HG03354 (cell line): ENCODE measurements around the gene USF3.

Source experiments
- ATAC-seq: cut with Tn5 transposase; IDR thresholded peaks from one replicate; pipeline ENCODE4 v1.9.1; 2021; ENCODE audit warnings: mild to moderate bottlenecking; ENCODE audit not compliant: unreplicated experiment, poor library complexity, severe bottlenecking

USF3 gene

GRCh38 chr3:113625834-113626233 is 70.6 kb downstream of the USF3 start:
- ATAC-seq = no peak

GRCh38 chr3:113623811-113624210 is 72.6 kb downstream of the USF3 start:
- no peak for ATAC-seq

DNA sequence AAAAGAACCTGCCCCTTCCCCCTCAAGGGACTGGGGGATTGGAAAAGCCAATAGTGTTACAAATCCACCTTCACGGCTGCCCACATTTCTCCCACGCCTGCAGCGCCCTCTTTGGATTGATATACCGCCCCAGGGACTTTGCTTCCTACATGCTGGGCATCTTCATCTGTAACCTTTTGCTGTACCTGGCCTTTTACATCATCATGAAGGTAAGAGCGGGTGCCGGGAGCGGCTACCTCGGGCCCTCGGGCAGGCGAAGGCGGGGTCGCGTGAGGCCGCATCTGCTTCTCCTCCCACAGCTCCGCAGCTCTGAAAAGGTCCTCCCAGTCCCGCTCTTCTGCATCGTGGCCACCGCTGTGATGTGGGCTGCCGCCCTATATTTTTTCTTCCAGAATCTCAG is 73.1 kb downstream of the USF3 start:
- no peak for ATAC-seq

- ATAC-seq = no peak
Measured at GRCh38 chr3:113620091-113620490, 76.4 kb downstream of the USF3 start.

DNA sequence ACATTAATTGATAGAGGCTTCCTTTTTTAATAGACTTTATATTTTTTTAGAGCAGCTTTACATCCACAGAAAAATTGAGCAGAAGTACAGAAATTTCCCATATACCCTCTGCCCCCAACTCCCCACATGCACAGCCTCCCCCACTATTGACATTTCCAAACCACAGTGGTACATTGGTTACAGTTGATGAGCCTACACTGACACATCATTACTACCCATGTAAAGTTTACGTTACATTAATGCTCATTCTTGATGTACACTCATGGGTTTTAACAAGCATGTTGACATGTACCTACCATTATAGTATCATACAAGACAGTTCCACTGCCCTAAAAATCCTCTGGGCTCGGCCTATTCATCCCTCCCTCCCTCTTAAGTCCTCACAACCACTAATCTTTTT is 78.7 kb downstream of the USF3 start:
- ATAC-seq = no peak

DNA sequence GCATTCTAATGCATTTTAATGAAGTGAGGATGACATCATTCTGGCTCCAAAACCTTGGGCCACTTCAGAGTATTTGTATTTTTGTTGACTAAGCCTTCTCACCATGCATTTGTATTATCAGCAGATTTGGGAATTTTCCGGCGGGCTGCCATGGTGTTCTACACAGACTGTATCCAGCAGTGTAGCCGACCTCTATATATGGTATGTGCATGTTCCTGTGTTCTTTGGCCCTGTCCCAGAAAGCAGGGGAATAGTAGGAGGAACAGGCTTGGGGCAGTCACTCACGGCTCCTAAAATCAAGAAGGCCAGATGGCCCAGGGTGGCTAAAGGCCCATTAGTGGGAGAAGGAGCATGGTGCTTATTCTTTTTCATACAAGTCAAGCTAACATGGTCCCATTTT is 80.5 kb downstream of the USF3 start:
- no peak for ATAC-seq

DNA sequence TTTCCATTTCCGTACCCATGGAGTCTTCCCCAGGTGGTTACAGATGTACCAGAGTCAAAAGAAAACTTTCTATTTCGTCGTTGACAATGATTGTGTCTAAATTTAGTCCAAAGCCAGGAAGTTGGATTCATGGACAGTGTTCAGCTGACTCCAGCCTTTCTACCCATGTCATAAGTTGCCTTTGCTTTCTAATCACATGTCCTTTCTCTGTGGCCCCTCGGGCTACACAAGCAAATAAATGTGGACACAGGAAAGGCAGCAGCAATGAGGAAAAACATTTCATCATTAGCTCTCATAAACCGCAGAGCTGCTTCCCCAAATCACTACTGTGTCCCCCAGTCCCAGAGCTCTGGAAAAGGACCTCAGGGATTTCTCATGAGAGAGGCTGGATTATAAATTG is 82.0 kb downstream of the USF3 start:
- no peak for ATAC-seq

DNA sequence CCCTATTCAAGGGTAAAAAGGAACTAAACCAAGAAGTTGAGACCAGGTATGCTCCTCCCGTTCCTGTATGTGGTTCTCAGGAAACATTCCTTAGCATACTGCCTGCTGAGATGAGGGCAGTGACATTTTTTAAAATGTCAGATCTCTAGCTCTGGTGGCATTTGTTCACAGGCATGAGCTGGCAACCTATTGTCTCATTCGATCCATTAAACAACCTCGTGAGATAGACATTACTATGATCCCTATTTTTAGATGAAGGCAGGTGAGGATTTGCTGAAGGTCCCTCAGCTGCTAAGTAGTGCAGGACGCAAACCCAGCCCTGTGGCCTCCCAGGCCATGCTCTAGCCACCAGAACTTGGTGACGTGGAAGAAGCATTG is 89.2 kb downstream of the USF3 start:
- ATAC-seq = peak; percentile 15

DNA sequence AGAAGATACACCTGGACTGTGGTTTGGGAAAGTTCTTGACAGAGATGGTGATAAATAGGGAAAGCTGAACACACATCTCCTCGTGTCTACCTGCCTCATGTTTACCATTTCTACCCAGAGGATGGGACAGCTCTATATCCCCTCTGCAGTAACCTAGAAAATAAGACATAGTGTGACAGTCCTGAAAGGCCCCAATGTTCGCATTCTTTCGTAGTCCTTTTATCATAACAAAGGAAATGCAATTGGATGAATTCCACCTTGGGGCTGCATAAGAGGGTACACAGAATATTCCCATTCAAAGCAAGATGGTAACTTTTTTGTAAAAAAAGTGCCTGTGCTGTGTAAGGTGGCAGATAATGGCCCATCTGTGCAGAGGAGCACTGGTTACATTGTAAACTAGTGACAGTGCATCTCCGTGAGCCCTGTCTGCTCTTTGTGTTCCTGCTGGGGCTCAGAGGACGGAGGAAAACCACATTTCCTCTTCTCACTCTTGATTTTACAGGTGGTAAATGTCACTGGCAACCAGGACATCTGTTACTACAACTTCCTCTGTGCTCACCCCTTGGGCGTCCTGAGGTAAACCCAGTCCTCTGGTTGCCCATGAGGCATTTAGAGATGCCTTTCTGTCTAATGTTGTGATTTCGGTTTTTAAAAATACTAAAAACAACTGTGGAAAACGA is 89.8 kb downstream of the USF3 start:
- ATAC-seq = peak; percentile 99

DNA sequence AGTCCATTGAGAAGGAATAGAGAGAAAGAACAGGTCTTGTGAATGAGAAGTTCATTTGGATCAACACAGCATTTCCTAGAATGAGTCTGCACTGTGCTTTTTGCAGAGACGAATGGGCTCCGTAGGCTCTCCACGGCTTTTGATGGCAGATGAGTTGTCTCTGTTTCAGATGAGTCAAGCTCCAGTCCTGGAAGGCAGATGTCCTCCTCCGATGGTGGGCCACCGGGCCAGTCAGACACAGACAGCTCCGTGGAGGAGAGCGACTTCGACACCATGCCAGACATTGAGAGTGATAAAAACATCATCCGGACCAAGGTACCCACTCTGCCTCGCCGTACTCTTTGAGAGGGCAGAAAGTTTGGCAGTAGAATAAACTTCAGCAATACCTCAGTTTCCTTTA is 93.6 kb downstream of the USF3 start:
- no peak for ATAC-seq

- no peak for ATAC-seq
Measured at GRCh38 chr3:113602256-113602655, 94.2 kb downstream of the USF3 start.

- ATAC-seq = no peak
Measured at GRCh38 chr3:113601240-113601639, 95.2 kb downstream of the USF3 start.

GRCh38 chr3:113600418-113601182 is 95.8 kb downstream of the USF3 start:
- ATAC-seq = no peak
